Epithelial cell of prostate (primary cell): ENCODE data around the gene ZNF521.

Source experiments
- DNase-seq: peaks from one replicate; pipeline ENCODE4 v3.0.0-alpha.2; 2011; ENCODE audit warnings: low read depth, low spot score
- H3K27ac ChIP-seq: fragments of 450-650 bp; 2 replicates; pipeline ENCODE4 v1.5.1; 2017; ENCODE audit warnings: mild to moderate bottlenecking

Gene ZNF521

GRCh38 chr18:25261768-25262167, 90.2 kb downstream of the ZNF521 start:
- DNase-seq = no peak
- H3K27ac ChIP-seq = no peak overlapping the region

GRCh38 chr18:25256439-25256838, 95.5 kb downstream of the ZNF521 start:
- H3K27ac ChIP-seq = no peak overlapping the region
- no peak for DNase-seq

GRCh38 chr18:25253779-25254178, 98.2 kb downstream of the ZNF521 start:
- H3K27ac ChIP-seq = no peak overlapping the region
- DNase-seq = no peak

- H3K27ac ChIP-seq = no peak overlapping the region
- no peak for DNase-seq
Measured at GRCh38 chr18:25253136-25253535, 98.8 kb downstream of the ZNF521 start.

GRCh38 chr18:25251068-25251467, 100.9 kb downstream of the ZNF521 start:
- no peak for DNase-seq
- no peak overlapping the region for H3K27ac ChIP-seq

- no peak for DNase-seq
- H3K27ac ChIP-seq = no peak overlapping the region
Measured at GRCh38 chr18:25250474-25250851, 101.5 kb downstream of the ZNF521 start.

GRCh38 chr18:25248755-25249154, 103.2 kb downstream of the ZNF521 start:
- no peak for DNase-seq
- no peak overlapping the region for H3K27ac ChIP-seq

- H3K27ac ChIP-seq = no peak overlapping the region
- DNase-seq = no peak
Measured at GRCh38 chr18:25247725-25248124, 104.2 kb downstream of the ZNF521 start.

- DNase-seq = no peak
- no peak overlapping the region for H3K27ac ChIP-seq
Measured at GRCh38 chr18:25244924-25245698, 106.9 kb downstream of the ZNF521 start.

GRCh38 chr18:25244170-25244569, 107.8 kb downstream of the ZNF521 start:
- no peak for DNase-seq
- no peak overlapping the region for H3K27ac ChIP-seq

GRCh38 chr18:25243754-25244153, 108.2 kb downstream of the ZNF521 start:
- H3K27ac ChIP-seq = no peak overlapping the region
- no peak for DNase-seq

GRCh38 chr18:25243257-25243656, 108.7 kb downstream of the ZNF521 start:
- H3K27ac ChIP-seq = no peak overlapping the region
- DNase-seq = no peak

- H3K27ac ChIP-seq = no peak overlapping the region
- no peak for DNase-seq
Measured at GRCh38 chr18:25240420-25240770, 111.6 kb downstream of the ZNF521 start.

- no peak for DNase-seq
- no peak overlapping the region for H3K27ac ChIP-seq
Measured at GRCh38 chr18:25239581-25240419, 112.2 kb downstream of the ZNF521 start.

GRCh38 chr18:25239151-25239550, 112.8 kb downstream of the ZNF521 start:
- DNase-seq = no peak
- H3K27ac ChIP-seq = no peak overlapping the region

GRCh38 chr18:25237571-25238267, 114.2 kb downstream of the ZNF521 start:
- H3K27ac ChIP-seq = no peak overlapping the region
- DNase-seq = no peak

GRCh38 chr18:25236736-25237135, 115.2 kb downstream of the ZNF521 start:
- no peak for DNase-seq
- no peak overlapping the region for H3K27ac ChIP-seq

- no peak overlapping the region for H3K27ac ChIP-seq
- DNase-seq = no peak
Measured at GRCh38 chr18:25235401-25236042, 116.4 kb downstream of the ZNF521 start.

GRCh38 chr18:25234740-25235345, 117.1 kb downstream of the ZNF521 start:
- DNase-seq = no peak
- H3K27ac ChIP-seq = no peak overlapping the region

GRCh38 chr18:25234322-25234639, 117.7 kb downstream of the ZNF521 start:
- H3K27ac ChIP-seq = no peak overlapping the region
- no peak for DNase-seq
